Renal cortical epithelial cell (primary cell): ENCODE measurements around the gene GRIFIN. TPM values are rescaled to one million over a fixed set of nuclear protein-coding genes. Genes with fewer than 3 reads are reported as not detected.

Source experiments
- DNase-seq: peaks from one replicate; pipeline ENCODE4 v3.0.0-alpha.2; 2011; ENCODE audit warnings: low read depth
- total RNA-seq: library from RNA; depleted of rRNA; stranded (reverse); fragments of >200 nt; gene quantifications from 2 replicates; pipeline ENCODE4 v1.2.3, GENCODE V29; 2014

Gene GRIFIN
- total RNA-seq, 1 donor from 2014 or later: not detected

DNA sequence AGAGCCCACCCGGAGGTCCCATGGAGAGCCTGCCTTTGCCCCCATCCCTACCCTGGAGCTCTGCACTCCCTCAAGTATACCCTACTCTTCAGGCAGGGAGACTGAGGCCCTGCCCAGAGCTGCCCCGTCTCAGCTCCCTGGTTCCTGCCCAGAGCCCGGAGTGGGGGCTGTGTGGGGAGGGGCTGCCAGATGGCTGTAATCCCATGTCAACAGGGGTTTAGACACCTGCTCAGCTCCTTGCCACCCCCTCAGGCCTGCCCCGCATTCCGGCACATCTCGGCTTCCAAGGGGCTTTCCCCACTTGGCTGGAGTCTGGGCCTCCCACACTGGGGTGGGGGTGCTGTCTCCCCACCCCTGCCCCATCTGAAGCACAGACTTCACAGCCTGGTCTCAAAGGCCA lies 22.5 kb upstream of the GRIFIN start:
- no peak for DNase-seq

DNA sequence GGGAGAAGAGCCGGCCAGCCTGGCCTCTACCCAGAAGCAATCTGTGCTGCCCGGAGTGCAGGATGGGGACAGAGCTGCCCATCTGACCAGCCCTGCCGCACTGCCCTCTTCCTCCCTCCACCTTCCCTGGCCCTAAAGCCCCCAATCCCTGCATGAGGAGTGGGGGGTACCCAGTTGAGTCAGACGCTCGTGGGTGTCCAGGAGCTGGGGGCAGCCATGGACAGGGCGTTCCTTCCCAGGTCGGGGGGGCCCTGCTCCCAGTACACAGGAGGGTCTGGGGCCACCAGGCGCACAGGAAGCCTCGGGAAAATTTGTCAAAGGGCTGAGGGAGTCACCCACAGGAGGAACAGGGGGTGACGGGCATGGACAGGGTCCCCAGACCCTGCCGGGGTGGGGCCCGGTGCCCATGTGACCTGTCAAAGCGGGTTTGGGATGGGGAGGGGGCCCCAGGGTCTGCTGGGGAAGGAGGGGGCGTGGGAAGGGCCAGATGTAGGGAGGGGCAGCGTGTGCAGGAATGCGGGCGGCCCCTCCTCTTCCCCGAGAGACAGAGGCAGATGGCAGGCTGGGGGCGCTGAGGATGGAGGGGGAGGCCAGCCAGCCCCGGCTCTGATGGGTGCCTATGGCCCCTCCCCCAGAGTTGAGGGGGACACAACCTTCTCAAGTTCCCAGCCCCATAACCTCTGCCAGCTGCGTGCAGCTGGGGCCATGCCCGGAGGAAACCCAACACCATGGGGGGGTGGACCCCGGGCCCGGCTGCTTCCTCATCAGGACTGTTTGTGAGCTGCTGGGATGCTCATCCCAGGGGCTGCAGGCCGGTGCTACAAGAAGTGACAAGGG lies 21.5 kb upstream of the GRIFIN start:
- no peak for DNase-seq

DNA sequence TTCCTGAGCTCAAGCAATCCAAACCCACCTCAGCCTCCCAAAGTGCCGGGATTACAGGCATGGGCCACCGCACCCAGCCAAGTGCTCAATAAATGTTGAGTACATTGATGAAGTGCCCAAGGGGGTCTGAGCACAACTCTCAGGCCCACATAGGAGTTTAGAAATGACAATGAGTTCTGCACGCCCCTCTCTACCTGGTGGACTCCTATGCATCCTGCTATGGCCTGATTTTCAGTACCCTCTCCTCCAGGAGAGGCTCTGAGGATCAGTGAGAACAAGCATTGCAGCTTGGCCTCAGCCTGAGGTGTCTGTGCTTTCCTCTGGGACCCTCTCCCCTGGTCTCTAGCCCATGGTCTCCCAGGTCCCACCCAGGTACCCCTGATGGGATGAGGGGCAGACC lies 20.9 kb upstream of the GRIFIN start:
- no peak for DNase-seq

DNA sequence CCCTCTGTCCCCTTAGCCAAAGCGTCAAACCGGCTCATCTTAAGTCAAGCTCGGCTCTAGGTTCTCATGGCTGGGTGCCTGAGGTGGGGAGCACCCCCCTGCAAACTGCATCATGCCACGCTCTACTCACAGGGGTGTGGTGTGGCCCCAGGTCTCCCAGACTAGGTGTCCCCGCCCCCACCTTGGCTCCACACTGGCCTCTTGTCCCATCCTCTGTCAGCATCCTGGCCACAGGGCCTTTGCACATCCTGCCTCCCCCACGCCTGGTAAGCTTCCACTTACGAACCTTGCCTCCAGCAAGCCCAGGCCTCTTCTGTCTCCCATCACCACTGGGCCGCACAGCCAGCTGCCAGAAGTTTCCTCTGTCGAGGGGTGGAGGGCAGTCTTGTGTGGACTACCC lies 20.2 kb upstream of the GRIFIN start:
- no peak for DNase-seq

DNA sequence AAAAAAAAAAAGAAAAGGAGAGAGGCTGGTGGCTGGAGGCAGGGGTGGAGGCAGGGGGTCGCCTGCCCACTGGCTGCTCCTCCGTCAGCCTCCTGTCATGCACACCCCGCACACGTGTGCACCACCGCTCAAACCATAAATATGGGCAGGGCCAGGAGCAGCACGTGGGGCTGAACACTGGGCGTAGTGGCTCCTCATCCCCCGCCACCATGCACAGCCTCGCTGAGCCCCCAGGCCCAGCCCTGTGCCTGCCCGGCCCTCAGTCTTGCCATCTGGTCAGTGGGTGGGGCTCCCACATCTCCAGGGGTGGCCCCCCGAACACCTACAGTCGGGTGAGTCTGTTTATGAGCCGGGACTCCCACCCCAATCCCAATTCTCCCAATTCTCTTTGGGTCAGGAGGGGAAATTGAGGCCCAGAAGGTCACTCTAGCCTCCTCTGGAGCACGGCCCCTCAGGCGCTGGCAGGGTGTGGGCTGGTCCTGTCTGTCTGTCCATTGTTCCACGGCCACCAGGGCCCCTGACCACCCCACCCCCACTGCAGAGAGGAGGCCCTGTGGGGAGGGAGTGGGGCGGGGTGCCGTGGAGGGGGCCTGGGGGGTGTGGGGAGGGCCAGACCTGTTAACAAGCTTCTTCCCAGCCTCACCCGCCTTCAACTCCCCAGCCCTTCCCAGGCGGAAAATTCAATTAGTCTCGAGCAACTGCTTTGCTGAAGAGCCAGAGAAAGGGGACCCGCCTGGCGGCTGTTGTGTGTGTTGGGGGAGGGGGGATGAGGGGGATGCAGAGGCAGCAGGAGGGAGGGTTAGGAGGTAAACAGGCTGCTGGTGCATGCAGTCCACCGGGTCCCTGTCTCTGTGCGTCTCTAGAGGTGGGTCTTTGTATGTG lies 19.5 kb upstream of the GRIFIN start:
- DNase-seq: no peak

DNA sequence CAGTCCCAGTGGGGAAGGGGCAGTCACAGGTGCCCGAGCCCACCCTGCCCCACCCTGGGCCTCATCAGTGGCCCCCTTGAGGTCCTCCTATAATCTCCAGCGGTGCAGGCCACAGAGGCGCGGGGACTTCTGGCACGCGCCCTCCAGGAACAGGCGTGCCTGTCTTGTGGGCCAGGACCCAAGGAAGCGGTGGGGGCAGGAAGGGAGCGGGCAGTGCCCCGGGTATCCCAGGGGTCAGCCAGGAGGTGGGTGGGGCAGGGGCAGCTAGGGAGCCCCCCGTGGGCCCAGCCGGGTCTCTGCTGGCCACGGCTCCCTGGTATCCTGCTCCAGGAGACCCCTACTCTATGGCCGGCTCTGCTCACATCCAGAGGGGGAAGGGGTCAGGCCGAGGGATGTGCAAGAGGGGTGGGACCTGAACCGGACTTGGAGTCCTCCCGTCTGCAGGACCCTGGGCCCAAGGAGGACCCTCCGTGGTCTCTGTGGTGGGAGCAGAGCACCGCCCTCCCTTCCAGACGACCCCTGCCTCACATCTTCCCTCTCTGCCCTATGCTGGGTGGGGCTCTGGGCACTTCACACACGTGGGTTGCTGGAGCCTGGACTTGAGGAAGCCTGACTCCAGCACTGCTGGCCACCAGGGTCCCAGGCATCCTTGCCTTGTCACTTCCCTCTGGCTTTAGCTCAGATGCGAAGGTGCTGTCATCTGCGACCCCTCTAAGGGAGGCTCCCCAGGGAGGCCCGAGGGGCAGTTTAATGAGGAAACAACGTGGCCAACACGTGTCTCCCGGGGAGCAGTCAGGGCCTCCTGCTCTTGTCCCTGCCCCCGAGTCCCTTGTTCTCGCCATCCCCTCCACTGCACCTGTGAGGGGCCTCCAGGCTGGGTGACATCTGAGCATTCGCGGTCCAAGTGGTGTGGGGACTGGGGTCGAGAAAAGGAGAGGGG lies 18.3 kb upstream of the GRIFIN start:
- DNase-seq: no peak

DNA sequence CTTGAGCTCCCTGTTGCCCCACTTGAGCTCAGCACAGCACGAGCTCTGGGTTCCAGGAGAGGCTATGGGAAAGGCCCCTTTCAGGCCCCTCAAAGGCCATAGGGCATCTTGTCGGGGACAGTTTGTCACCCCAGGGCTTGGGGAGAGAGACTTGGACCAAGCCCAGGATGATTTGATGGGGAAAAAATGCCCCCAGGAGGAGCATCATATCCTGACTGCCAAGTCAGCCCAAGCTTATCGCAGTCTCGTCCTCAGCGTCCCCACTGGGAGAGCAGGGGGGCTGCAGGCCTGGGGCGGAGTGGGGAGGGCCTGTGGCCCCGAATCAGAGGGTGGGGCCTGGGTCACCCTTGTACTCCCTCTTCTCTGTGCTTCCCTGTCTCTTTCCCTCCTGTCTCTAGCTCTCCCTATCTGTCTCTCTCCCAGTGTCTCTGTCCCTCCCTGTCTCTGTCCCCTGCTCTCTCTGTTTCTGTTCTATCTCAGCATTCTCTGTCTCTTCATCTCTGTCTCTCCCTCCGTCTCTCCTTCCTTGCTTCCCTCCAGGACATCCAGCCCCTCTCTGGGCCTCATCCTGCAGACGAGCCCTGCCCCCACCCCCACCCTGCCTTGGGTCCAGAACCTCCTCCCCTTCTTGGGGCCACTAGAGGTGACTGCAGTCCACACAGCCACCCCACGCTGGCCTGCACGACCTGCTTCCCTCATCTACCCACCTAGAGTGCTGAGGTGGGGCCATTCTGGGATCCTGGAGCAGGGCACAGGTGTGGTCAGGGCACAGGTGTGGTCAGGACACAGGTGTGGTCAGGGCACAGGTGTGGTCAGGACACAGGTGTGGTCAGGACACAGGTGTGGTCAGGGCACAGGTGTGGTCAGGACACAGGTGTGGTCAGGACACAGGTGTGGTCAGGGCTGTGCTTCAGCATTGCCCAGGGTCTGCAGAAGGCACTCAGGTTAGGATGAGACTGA lies 17.3 kb upstream of the GRIFIN start:
- DNase-seq: no peak

DNA sequence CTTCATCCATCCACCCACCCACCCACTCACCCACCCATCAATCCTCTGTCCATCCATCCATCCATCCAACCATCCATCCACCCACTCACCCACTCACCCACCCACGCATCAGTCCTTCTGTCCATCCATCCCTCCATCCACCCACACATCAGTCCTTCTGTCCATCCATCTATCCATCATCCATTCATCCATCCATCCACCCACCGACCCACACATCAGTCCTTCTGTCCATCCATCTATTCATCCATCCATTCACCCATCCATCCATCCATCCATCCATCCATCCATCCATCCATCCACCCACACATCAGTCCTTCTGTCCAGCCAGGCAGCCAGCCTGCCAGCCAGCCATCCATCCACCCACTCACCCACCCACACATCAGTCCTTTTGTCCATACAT lies 15.8 kb upstream of the GRIFIN start:
- no peak for DNase-seq

DNA sequence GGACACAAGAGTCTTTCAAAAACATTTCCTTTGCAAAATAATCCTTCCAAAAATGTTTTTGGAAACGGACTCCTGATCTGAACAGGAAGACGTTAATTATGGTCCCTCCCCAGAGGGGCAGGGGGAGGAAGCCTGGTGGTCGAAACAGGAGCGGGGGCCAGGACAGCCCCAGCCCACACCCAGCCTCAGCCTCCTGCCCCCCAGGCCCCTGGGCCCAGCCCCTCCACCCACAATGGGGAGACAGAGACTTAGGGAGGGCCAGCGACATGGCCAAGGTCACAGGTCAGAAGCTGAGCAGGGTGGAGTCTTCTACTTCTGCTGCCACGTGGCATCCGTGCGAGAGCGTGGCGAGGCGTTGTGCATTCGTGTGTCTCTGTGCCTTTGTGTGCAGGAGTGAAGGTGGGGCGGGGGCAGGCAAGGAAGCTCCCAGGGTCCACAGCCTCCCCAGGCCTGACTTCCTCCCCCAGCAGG lies 14.0 kb upstream of the GRIFIN start:
- no peak for DNase-seq

DNA sequence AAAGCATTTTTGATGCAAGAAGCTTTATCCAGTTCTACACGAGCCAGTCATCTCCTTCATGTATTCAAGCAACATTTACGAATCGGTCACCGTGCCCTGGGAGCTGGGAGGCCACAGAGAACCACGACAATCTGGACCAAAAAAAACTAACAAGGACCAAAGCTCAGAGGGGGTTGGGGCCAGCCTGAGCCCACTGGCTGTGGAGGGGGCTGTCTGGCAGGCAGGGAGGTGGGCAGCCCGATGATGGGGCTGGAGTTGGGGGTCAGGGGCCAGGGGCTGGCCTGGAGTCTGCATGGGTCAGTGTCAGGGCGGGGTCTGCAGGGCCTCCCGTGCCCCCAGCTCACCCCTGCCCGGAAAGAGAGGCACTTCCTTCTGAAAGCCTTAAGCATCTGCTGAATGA lies 12.5 kb upstream of the GRIFIN start:
- DNase-seq: no peak

DNA sequence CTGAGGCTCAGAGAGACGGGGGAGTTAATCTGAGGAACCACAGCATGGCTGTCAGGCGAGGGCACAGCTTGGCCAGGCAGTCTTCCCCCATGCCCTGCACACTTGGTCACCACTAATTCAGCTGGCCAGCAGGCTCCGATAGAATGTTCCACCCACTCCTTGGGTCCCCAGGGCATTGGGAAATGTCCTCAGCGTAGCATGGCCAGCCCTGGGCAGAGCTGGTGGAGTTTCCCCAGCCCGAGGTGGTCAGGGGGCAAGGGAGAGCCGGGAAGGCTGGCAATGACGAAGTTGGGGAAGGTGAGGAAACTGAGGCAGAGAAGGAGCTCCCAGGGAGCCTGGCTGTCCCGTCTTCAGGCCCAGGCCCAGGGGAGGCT lies 12.1 kb upstream of the GRIFIN start:
- DNase-seq: no peak

DNA sequence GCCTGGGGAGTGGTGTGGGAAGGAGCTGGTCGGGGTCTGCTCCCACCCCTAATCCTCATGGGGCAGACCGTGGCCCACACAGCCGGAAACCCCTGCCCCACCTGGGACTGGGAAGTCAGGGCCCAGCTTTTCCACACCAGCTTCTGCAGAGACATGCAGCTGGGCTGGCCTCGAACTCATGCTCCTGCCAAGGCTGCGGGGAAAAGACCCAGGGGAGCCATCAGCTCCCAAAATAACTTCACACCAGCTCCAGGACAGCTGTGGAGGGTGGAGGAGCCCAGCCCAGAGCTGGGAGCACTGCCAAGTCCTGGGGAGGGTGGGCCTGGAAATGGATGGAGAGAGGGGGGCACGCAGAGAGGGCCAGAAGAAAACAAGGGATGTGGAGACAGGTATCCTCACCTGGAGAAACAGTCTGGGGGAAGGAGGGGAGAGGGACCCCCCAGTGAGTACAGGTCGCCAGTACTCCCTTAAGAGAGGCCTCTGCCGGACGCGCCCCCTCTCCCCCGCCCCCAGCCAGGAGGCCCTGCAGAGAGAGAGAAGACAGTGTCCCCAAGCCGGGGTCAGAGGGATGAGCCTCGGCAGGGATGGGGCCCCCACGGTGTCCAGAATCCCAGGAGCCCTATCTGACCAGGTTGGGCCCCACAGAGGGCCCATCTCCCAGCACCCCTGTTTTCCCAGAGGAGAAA lies 11.5 kb upstream of the GRIFIN start:
- DNase-seq: no peak

DNA sequence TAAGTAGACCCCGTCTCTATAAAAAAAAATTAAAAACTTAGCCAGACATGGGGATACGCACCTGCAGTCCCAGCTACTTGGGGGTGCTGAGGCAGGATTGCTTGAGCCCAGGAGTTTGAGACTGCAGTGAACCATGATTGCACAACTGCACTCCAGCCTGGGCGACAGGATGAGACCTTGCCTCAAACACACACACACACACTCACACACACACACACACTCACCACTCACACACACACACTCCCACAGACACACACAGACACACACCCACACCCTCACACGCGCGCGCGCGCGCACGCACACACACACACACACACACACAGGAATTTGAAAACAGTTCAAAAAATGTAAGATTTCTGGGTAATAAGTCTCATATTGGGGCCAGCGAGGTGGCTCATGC lies 8.7 kb upstream of the GRIFIN start:
- DNase-seq: no peak

DNA sequence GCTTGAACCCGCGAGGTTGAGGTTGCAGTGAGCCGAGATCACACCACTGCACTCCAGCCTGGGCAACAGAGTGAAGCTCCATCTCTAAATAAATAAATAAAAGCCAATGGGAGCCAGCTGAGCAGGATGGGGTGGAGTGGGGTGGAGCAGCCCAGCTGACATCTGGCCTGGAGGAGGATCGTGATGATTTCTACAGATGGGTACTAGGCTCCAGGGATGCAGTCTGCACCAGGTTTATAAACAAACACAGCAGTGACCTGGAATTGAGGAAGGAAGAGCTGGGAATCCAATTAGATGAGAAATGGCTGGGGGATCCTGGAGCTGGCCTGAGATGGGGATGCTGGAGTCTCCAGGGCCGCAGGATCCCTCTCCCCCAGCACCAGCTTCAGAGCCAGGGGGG lies 7.3 kb upstream of the GRIFIN start:
- no peak for DNase-seq

DNA sequence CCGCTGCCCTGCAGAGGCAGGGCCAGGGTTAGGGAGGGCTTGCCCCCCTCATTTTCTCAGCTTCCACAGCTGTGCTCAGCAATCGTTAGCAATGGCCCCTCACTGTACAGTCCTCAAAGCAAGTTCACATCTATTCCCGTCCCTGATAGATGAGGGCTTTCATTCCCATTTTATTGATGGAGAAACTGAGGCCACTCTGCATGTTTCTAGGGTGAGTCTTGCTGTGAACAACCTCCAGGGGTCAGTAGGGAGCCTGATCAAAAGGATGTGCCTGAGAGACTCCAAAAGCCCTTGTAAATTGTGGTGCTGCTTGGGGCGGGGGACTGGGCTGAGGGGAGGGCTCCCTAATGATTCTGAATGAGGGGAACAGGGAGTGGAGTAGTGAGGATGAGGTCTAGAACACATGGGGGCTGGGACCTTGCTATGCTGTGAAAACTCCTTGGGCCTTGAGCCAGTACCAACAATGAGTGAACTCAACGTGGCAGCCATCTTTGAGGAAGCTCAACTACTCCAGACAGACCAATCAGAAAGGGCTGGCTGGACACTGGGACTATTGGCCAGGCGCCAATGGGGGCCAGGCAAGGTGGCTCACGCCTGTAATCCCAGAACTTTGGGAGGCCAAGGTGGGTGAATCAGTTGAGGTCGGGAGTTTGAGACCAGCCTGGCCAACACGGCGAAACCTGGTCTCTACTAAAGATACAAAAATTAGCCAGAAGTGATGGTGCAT lies 6.7 kb upstream of the GRIFIN start:
- DNase-seq: no peak

DNA sequence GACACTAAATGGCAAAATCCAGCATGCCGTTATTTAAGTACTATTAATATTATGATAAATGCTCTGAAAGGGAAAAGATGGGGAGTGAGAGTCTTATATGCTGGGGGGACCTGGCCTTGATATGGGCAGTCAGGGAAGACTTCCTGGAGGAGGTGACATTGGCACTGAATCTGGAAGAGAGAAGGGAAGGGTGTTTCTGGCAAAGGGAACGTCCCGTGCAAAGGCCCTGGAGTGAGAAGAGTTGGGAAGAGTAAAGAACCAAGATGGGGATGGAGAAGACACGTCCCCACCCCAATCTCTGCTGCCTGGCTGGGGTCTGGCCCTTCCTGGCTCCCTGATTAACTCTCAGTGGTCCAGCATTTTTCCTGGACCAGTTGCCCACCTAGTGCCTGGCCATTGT lies 5.0 kb upstream of the GRIFIN start:
- DNase-seq: no peak

DNA sequence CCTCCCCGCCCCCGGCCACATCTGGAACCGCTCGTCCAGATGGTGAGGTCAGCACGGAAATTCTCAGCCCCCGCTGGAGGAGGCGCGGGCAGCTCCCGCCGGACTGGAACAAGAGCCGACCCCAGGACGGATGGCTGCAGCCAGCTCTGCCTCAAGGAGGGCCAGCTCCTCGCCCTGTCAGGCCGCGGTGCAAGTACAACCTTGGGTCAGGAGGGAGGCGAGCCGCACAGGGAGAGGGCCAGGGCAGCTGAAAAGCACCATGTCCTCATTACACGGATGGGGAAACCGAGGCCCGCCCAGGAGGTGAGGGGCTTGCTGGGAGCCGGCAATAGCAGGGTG lies 3.8 kb upstream of the GRIFIN start:
- DNase-seq: no peak

DNA sequence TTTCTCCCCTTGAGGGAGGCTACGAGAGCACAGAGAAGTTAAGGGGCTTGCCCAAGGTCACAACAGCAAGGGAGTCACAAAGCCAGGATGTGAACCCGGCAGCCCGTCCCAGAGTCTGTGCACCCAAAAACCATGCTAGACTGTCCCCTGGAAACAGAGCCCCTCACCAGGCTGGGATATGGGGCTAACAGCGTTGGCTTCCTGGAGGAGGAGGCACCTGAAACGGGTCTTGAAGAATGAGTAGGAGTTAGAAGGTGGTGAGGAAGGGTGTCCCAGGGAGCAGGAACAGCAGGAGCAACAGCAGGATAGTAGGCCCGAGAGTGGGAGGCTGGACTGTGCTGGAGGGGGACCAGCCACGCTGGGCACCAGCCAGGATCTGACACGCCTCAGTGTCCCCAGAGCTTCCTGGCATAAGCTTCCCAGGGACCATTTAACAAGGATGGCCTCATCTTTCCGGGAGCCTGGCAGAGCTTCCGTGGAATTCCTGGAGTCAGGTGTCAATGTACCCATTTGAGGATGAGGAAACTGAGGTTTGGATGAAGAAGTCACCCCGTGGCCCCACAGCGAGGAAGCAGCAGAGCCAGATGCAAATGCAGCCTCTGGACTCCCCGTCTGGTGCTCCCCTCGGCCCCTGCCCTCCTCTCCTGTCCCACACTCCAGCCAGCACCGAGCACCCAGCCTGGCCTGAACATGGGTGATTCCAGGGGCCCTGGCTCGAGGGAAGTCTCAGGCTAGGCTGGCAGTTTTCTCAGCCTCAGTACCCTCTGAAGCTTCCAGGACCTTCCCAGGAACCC lies 3.3 kb upstream of the GRIFIN start:
- no peak for DNase-seq

DNA sequence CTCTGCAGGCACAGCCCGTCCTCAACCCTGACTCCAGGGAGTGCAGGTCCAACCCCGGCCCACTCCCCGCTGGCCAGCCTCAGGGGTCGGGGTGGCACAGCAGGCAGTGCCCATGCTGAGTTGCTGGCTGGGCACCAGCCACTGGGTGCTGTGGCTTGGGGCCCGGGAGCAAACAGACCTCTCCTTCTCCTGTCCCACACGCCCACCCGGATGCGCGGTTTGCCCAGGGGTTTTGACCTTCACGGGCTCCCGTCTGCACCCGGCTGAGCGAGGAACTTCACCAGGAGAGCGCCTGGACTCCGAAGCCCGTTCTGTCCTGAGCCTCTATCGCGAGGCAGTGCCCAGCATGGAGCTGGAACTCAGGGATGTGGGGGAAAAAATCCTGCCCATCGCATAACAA lies 2.6 kb upstream of the GRIFIN start:
- DNase-seq: no peak
